ENCODE results near the gene HDAC5.

The HDAC5 gene

DNA sequence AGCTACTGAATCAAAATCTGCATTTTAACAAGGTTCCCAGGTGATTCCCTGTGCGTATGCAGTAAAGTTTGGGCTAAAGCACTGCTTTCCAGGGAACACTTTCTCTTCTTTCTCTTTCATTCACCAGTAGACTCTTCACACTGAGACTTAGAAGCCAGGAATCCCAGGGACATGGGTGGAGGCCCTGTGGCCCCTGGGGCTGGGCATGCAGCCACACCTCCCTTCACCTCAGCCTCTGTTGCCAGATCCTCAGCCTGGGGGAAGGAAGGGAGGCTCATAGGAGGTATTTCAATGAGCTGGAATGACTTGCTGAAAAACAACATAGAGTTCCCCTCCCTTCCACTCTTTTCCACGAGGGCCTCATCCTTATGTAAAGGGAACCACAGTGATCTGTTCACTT lies 51.7 kb downstream of the HDAC5 start:
- peak; percentile 63 to 72 for DNase-seq
- Histone ChIP-seq H3K79me2 (ENCODE audit: control insufficient read depth, insufficient read depth, low read length, poor library complexity) (peaks cover 3% of the 10 kb centered on the region), H3K14ac (ENCODE audit: low read length) (peak overlapping the region; percentile 28), H4K12ac (ENCODE audit: low read depth, low read length) (no peak overlapping the region), H3K79me1 (ENCODE audit: low read length) (peaks cover 9% of the 10 kb centered on the region), H2AFZ (ENCODE audit: insufficient read depth, low read length, poor library complexity) (peak overlapping the region; percentile 46), H3K27ac (ENCODE audit: low read depth, low read length) (peak overlapping the region; percentile 57), H2AK5ac (ENCODE audit: low read length) (peak overlapping the region; percentile 65), H3K23ac (ENCODE audit: low read length) (no peak overlapping the region), H3K18ac (ENCODE audit: low read length) (no peak overlapping the region), H2BK5ac (ENCODE audit: low read depth, low read length, poor library complexity) (peak overlapping the region; percentile 21), H3K36me3 (ENCODE audit: control insufficient read depth in 1 of 2, insufficient read depth in 2 of 2, low read length in 2 of 2) (peaks cover 26 to 28% of the 10 kb centered on the region in 2 experiments), H2BK120ac (ENCODE audit: insufficient read depth, low read length, poor library complexity) (peak overlapping the region; percentile 25), H3K9ac (ENCODE audit: low read length) (no peak overlapping the region), H4K8ac (ENCODE audit: low read depth, low read length) (peak overlapping the region; percentile 27), H3K4ac (ENCODE audit: low read depth, low read length) (peak overlapping the region; percentile 31), H2BK12ac (ENCODE audit: low read length) (peak overlapping the region; percentile 68), H3K9me3 (ENCODE audit: insufficient read depth, low read depth, low read length) (no peaks in the 10 kb centered on the region), H4K91ac (ENCODE audit: low read depth, low read length) (no peak overlapping the region), H3K4me1 (ENCODE audit: control insufficient read depth in 1 of 2, insufficient read depth in 2 of 2, low read length in 2 of 2) (peaks cover 4 to 6% of the 10 kb centered on the region in 2 experiments), H3K4me2 (ENCODE audit: low read length) (peak overlapping the region; percentile 52), H3K4me3 (ENCODE audit: low read depth, low read length) (no peak overlapping the region), H3K27me3 (ENCODE audit: insufficient read depth, low read length) (no peaks in the 10 kb centered on the region)
- no CpG with 5 or more reads among the region's 2 CpGs for WGBS (ENCODE audit: extremely low coverage, insufficient coverage, insufficient read length)

DNA sequence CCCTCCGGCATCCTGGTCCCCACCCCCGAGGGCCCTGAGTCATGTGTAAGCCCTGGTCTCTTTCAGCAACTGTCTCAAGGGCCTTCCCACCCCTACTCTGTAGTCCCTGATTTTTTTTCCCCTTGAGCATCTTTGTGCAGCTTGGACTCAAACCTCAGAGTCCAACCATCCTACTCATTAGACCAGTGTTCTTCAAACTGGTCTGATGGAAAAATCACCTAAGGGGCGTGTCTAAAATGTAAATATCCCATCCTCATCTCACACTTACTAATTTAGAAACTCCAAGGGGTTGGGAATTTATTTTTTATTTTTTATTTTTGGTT lies 52.3 kb downstream of the HDAC5 start:
- peak overlapping the region; percentile 68 for H2BK5ac ChIP-seq (ENCODE audit: low read depth, low read length, poor library complexity)
- peak overlapping the region; percentile 94 for H4K91ac ChIP-seq (ENCODE audit: low read depth, low read length)
- H3K36me3 ChIP-seq (ENCODE audit: control insufficient read depth in 1 of 2, insufficient read depth in 2 of 2, low read length in 2 of 2), result peaks cover 20 to 24% of the 10 kb centered on the region in 2 experiments
- H3K79me1 ChIP-seq (ENCODE audit: low read length), result peaks cover 12% of the 10 kb centered on the region
- peak overlapping the region; percentile 46 for H2AFZ ChIP-seq (ENCODE audit: insufficient read depth, low read length, poor library complexity)
- peak overlapping the region; percentile 84 for H3K18ac ChIP-seq (ENCODE audit: low read length)
- peak overlapping the region; percentile 97 for H4K8ac ChIP-seq (ENCODE audit: low read depth, low read length)
- peak overlapping the region; percentile 90 for H3K9ac ChIP-seq (ENCODE audit: low read length)
- H3K23ac ChIP-seq (ENCODE audit: low read length), result no peak overlapping the region
- peak overlapping the region; percentile 18 for H3K4ac ChIP-seq (ENCODE audit: low read depth, low read length)
- peaks cover 6% of the 10 kb centered on the region for H3K79me2 ChIP-seq (ENCODE audit: control insufficient read depth, insufficient read depth, low read length, poor library complexity)
- H3K4me2 ChIP-seq (ENCODE audit: low read length), result peak overlapping the region; percentile 65
- H3K4me1 ChIP-seq (ENCODE audit: control insufficient read depth in 1 of 2, insufficient read depth in 2 of 2, low read length in 2 of 2), result peaks cover 4 to 6% of the 10 kb centered on the region in 2 experiments
- H4K12ac ChIP-seq (ENCODE audit: low read depth, low read length), result peak overlapping the region; percentile 80
- H3K27ac ChIP-seq (ENCODE audit: low read depth, low read length), result peak overlapping the region; percentile 91
- no peak for DNase-seq
- no peaks in the 10 kb centered on the region for H3K9me3 ChIP-seq (ENCODE audit: insufficient read depth, low read depth, low read length)
- no CpG with 5 or more reads among the region's 3 CpGs for WGBS (ENCODE audit: extremely low coverage, insufficient coverage, insufficient read length)
- peak overlapping the region; percentile 8 for H2AK5ac ChIP-seq (ENCODE audit: low read length)
- peak overlapping the region; percentile 60 for H2BK120ac ChIP-seq (ENCODE audit: insufficient read depth, low read length, poor library complexity)
- H3K14ac ChIP-seq (ENCODE audit: low read length), result peak overlapping the region; percentile 83
- H3K4me3 ChIP-seq (ENCODE audit: low read depth, low read length), result peak overlapping the region; percentile 70
- H2BK12ac ChIP-seq (ENCODE audit: low read length), result peak overlapping the region; percentile 34
- no peaks in the 10 kb centered on the region for H3K27me3 ChIP-seq (ENCODE audit: insufficient read depth, low read length)

DNA sequence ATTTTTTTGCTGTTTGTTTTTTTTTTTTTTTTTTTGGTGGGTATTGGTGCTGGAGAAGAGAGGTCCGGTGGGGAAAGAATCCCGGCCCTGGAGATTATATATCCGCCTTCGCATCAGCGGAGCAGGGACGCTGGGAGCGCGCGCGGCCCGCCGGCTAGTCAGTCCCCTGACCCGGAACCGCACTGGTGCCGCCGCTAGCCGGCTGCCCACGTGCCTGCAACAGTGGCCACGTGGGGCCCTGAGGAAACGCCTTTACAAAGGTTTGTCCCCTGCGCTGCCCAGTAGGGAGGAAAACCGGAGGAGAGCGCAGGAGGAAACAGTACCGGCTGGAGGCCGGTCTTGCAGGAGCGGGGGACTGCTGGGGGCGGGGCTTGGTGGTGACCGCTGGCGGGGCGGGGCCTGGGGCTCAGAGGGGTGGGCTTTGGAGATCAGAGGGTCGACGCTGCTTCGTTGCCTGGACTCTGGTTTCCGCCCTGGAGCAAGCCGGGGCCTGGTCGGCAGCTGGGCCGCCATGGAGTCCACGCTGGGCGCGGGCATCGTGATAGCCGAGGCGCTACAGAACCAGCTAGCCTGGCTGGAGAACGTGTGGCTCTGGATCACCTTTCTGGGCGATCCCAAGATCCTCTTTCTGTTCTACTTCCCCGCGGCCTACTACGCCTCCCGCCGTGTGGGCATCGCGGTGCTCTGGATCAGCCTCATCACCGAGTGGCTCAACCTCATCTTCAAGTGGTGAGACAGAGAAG lies 52.8 kb downstream of the HDAC5 start, which contains the start of gene G6PC3:
Gene G6PC3 (plus strand): TSS at position 281 of the 743 bp plus-strand sequence. CDS start 231 bp downstream, at position 512.
- peak within 1 kb of the TSS; percentile 83 for H3K14ac ChIP-seq (ENCODE audit: low read length)
- peak within 1 kb of the TSS; percentile 78 for H3K4me2 ChIP-seq (ENCODE audit: low read length)
- H4K91ac ChIP-seq (ENCODE audit: low read depth, low read length), result peak within 1 kb of the TSS; percentile 94
- H3K4ac ChIP-seq (ENCODE audit: low read depth, low read length), result peak within 1 kb of the TSS; percentile 19
- H2BK12ac ChIP-seq (ENCODE audit: low read length), result peak within 1 kb of the TSS; percentile 68
- H2BK5ac ChIP-seq (ENCODE audit: low read depth, low read length, poor library complexity), result peak within 1 kb of the TSS; percentile 68
- peaks cover 16% of the 10 kb centered on the region for H3K79me1 ChIP-seq (ENCODE audit: low read length)
- peak within 1 kb of the TSS; percentile 84 for H3K18ac ChIP-seq (ENCODE audit: low read length)
- peak within 1 kb of the TSS; percentile 65 for H2AK5ac ChIP-seq (ENCODE audit: low read length)
- H3K4me3 ChIP-seq (ENCODE audit: low read depth, low read length), result peak within 1 kb of the TSS; percentile 70
- H4K8ac ChIP-seq (ENCODE audit: low read depth, low read length), result peak within 1 kb of the TSS; percentile 97
- peaks cover 15 to 19% of the 10 kb centered on the region in 2 experiments for H3K36me3 ChIP-seq (ENCODE audit: control insufficient read depth in 1 of 2, insufficient read depth in 2 of 2, low read length in 2 of 2)
- H3K27me3 ChIP-seq (ENCODE audit: insufficient read depth, low read length), result no peaks in the 10 kb centered on the region
- no peak within 1 kb of the TSS for H3K23ac ChIP-seq (ENCODE audit: low read length)
- peaks cover 4 to 6% of the 10 kb centered on the region in 2 experiments for H3K4me1 ChIP-seq (ENCODE audit: control insufficient read depth in 1 of 2, insufficient read depth in 2 of 2, low read length in 2 of 2)
- peak within 1 kb of the TSS; percentile 80 for H4K12ac ChIP-seq (ENCODE audit: low read depth, low read length)
- peak; percentile 97 to 99 for DNase-seq
- peak within 1 kb of the TSS; percentile 46 for H2AFZ ChIP-seq (ENCODE audit: insufficient read depth, low read length, poor library complexity)
- H3K79me2 ChIP-seq (ENCODE audit: control insufficient read depth, insufficient read depth, low read length, poor library complexity), result peaks cover 11% of the 10 kb centered on the region
- peak within 1 kb of the TSS; percentile 91 for H3K27ac ChIP-seq (ENCODE audit: low read depth, low read length)
- no peaks in the 10 kb centered on the region for H3K9me3 ChIP-seq (ENCODE audit: insufficient read depth, low read depth, low read length)
- H3K9ac ChIP-seq (ENCODE audit: low read length), result peak within 1 kb of the TSS; percentile 90
- WGBS (ENCODE audit: extremely low coverage, insufficient coverage, insufficient read length), result no CpG with 5 or more reads among the region's 53 CpGs
- H2BK120ac ChIP-seq (ENCODE audit: insufficient read depth, low read length, poor library complexity), result peak within 1 kb of the TSS; percentile 60

DNA sequence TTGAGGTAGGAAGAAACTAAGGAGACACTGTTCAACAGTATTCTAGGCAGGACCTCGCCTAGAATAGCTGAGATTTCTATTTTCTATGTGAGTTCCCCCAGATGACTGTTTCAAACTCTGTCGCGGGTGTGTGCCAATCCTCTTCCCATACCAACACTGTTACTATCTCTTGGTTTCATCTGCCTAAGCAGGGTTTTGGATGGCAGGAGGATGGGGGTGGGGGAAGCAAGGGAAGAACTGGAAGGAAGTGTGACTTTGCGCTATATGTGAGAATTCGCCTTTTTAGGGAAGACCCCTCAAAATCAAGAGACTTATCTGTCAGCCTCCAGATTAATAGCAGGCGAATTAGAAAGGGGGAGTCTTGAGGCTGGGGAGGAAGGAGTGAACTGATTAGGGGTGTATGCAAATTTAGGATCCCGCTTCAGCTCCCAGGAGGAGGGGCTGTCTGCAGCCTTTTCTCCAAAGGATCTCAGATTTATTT lies 53.4 kb downstream of the HDAC5 start:
- H2BK12ac ChIP-seq (ENCODE audit: low read length), result no peak overlapping the region
- H3K79me1 ChIP-seq (ENCODE audit: low read length), result peaks cover 17% of the 10 kb centered on the region
- H3K27me3 ChIP-seq (ENCODE audit: insufficient read depth, low read length), result no peaks in the 10 kb centered on the region
- H4K8ac ChIP-seq (ENCODE audit: low read depth, low read length), result peak overlapping the region; percentile 73
- no peak overlapping the region for H3K4me3 ChIP-seq (ENCODE audit: low read depth, low read length)
- no peak overlapping the region for H4K12ac ChIP-seq (ENCODE audit: low read depth, low read length)
- H4K91ac ChIP-seq (ENCODE audit: low read depth, low read length), result no peak overlapping the region
- DNase-seq, result peak; percentile 65 to 68
- H3K23ac ChIP-seq (ENCODE audit: low read length), result no peak overlapping the region
- no peak overlapping the region for H2AK5ac ChIP-seq (ENCODE audit: low read length)
- H2AFZ ChIP-seq (ENCODE audit: insufficient read depth, low read length, poor library complexity), result peak overlapping the region; percentile 11
- H3K18ac ChIP-seq (ENCODE audit: low read length), result no peak overlapping the region
- peak overlapping the region; percentile 5 for H3K9ac ChIP-seq (ENCODE audit: low read length)
- H3K27ac ChIP-seq (ENCODE audit: low read depth, low read length), result peak overlapping the region; percentile 91
- peaks cover 15% of the 10 kb centered on the region for H3K79me2 ChIP-seq (ENCODE audit: control insufficient read depth, insufficient read depth, low read length, poor library complexity)
- H3K36me3 ChIP-seq (ENCODE audit: control insufficient read depth in 1 of 2, insufficient read depth in 2 of 2, low read length in 2 of 2), result peaks cover 9 to 13% of the 10 kb centered on the region in 2 experiments
- WGBS (ENCODE audit: extremely low coverage, insufficient coverage, insufficient read length), result no CpG with 5 or more reads among the region's 7 CpGs
- H3K4me2 ChIP-seq (ENCODE audit: low read length), result peak overlapping the region; percentile 78
- H2BK120ac ChIP-seq (ENCODE audit: insufficient read depth, low read length, poor library complexity), result peak overlapping the region; percentile 0
- H3K14ac ChIP-seq (ENCODE audit: low read length), result no peak overlapping the region
- peaks cover 4 to 8% of the 10 kb centered on the region in 2 experiments for H3K4me1 ChIP-seq (ENCODE audit: control insufficient read depth in 1 of 2, insufficient read depth in 2 of 2, low read length in 2 of 2)
- H2BK5ac ChIP-seq (ENCODE audit: low read depth, low read length, poor library complexity), result peak overlapping the region; percentile 11
- H3K4ac ChIP-seq (ENCODE audit: low read depth, low read length), result no peak overlapping the region
- no peaks in the 10 kb centered on the region for H3K9me3 ChIP-seq (ENCODE audit: insufficient read depth, low read depth, low read length)
